ENCODE results near the gene CREBL2. TPM values are rescaled to one million over a fixed set of nuclear protein-coding genes. Genes with fewer than 3 reads are reported as not detected.
"Not testable (repeated sequence)": the region's sequence is repeated elsewhere in the genome, so short reads cannot be mapped to it uniquely, and the experiment has no call there.

Gene CREBL2
- total RNA-seq, 1 experiment from 2014 or later, result 18.3 TPM

- Histone ChIP-seq H3K4me2 (ENCODE audit: insufficient read depth, insufficient read length, low read length) (no peak overlapping the region), H3K14ac (ENCODE audit: insufficient read depth, low read length) (no peak overlapping the region), H2BK15ac (ENCODE audit: low read depth, low read length) (no peak overlapping the region), H3K4ac (ENCODE audit: low read depth, low read length) (no peak overlapping the region), H4K5ac (ENCODE audit: insufficient read length, low read depth, low read length) (no peak overlapping the region), H2BK12ac (ENCODE audit: insufficient read length, low read depth, low read length) (no peak overlapping the region), H2BK5ac (ENCODE audit: insufficient read length, low read length) (no peak overlapping the region), H3K79me1 (ENCODE audit: insufficient read depth, low read depth, low read length, poor library complexity, severe bottlenecking) (no peaks in the 10 kb centered on the region), H2AFZ (ENCODE audit: low read length) (no peak overlapping the region), H3K27me3 (ENCODE audit: insufficient read depth, low read length) (peaks cover 2% of the 10 kb centered on the region; the same call in 1 of the 2 replicates), H2BK120ac (ENCODE audit: low read depth, low read length, poor library complexity, severe bottlenecking) (no peak overlapping the region), H4K91ac (ENCODE audit: insufficient read length, low read depth, low read length) (no peak overlapping the region), H3K18ac (ENCODE audit: insufficient read length, low read depth, low read length) (no peak overlapping the region), H3K9me3 (ENCODE audit: control insufficient read depth, low read depth, low read length) (no peaks in the 10 kb centered on the region), H3K23me2 (ENCODE audit: insufficient read length, low read depth, low read length, poor library complexity, severe bottlenecking) (no peaks in the 10 kb centered on the region), H2AK5ac (ENCODE audit: insufficient read length, low read length) (no peak overlapping the region), H4K20me1 (ENCODE audit: control insufficient read depth, insufficient read depth, insufficient read length) (no peaks in the 10 kb centered on the region), H3K4me1 (ENCODE audit: insufficient read depth, low read length) (no peaks in the 10 kb centered on the region), H3K27ac (ENCODE audit: insufficient read length, low read depth, low read length) (no peak overlapping the region), H3K79me2 (ENCODE audit: insufficient read depth, low read length) (no peaks in the 10 kb centered on the region), H3T11ph (ENCODE audit: low read length) (no peak overlapping the region), H3K23ac (ENCODE audit: insufficient read length, low read depth, low read length) (no peak overlapping the region), H2BK20ac (ENCODE audit: low read depth, low read length, poor library complexity, severe bottlenecking) (no peak overlapping the region), H4K8ac (replicated peaks; ENCODE audit: insufficient read length, low read depth, low read length) (no peak overlapping the region), H3K56ac (ENCODE audit: insufficient read length, low read depth, low read length) (no peak overlapping the region), H3K9ac (ENCODE audit: extremely low read depth, insufficient read length, low read length) (no peak overlapping the region)
- H3K4me1 Mint-ChIP-seq, result peaks cover 8% of the 10 kb centered on the region in 2 experiments; a peak in 3 of 4 replicates
- DNase-seq, result no peak
- WGBS (ENCODE audit: extremely low coverage, insufficient read length, low lambda C conversion rate), result no CpG with 5 or more reads among the region's 3 CpGs
- TF ChIP-seq CTCF (conservative IDR thresholded peaks at IDR 0.05), result no peak
- H3K36me3 Mint-ChIP-seq (ENCODE audit: insufficient read depth in 1 of 3, low read depth in 3 of 3), result no peaks in the 10 kb centered on the region
- no peaks in the 10 kb centered on the region for H3K27me3 Mint-ChIP-seq (ENCODE audit: low read depth)
- H3K27ac Mint-ChIP-seq, result no peak overlapping the region; a peak in 1 of 7 replicates
- peaks cover 0 to 3% of the 10 kb centered on the region in 2 experiments; a peak in 2 of 5 replicates for H3K9me3 Mint-ChIP-seq
- H3K4me3 Mint-ChIP-seq, result no peak overlapping the region
Measured at GRCh38 chr12:12577786-12578185, 33.9 kb upstream of the CREBL2 start.

- not testable (repeated sequence) for H4K8ac ChIP-seq (replicated peaks; ENCODE audit: insufficient read length, low read depth, low read length); DNase-seq; H3K4me2 ChIP-seq (ENCODE audit: insufficient read depth, insufficient read length, low read length); H3K9me3 ChIP-seq (ENCODE audit: control insufficient read depth, low read depth, low read length); H3K23me2 ChIP-seq (ENCODE audit: insufficient read length, low read depth, low read length, poor library complexity, severe bottlenecking); H3K14ac ChIP-seq (ENCODE audit: insufficient read depth, low read length); H2BK12ac ChIP-seq (ENCODE audit: insufficient read length, low read depth, low read length); H2BK15ac ChIP-seq (ENCODE audit: low read depth, low read length); H3K27me3 ChIP-seq (ENCODE audit: insufficient read depth, low read length); H2AK5ac ChIP-seq (ENCODE audit: insufficient read length, low read length); H4K20me1 ChIP-seq (ENCODE audit: control insufficient read depth, insufficient read depth, insufficient read length); H4K91ac ChIP-seq (ENCODE audit: insufficient read length, low read depth, low read length); H3K4me1 ChIP-seq (ENCODE audit: insufficient read depth, low read length); H3K27me3 Mint-ChIP-seq (ENCODE audit: low read depth); H2AFZ ChIP-seq (ENCODE audit: low read length); H2BK20ac ChIP-seq (ENCODE audit: low read depth, low read length, poor library complexity, severe bottlenecking); H3K23ac ChIP-seq (ENCODE audit: insufficient read length, low read depth, low read length); H3T11ph ChIP-seq (ENCODE audit: low read length); H3K4me3 Mint-ChIP-seq; H3K79me2 ChIP-seq (ENCODE audit: insufficient read depth, low read length); H3K27ac Mint-ChIP-seq; H3K9me3 Mint-ChIP-seq; H2BK5ac ChIP-seq (ENCODE audit: insufficient read length, low read length); H3K27ac ChIP-seq (ENCODE audit: insufficient read length, low read depth, low read length); H4K5ac ChIP-seq (ENCODE audit: insufficient read length, low read depth, low read length); H3K4ac ChIP-seq (ENCODE audit: low read depth, low read length); H3K56ac ChIP-seq (ENCODE audit: insufficient read length, low read depth, low read length); H2BK120ac ChIP-seq (ENCODE audit: low read depth, low read length, poor library complexity, severe bottlenecking); H3K36me3 Mint-ChIP-seq (ENCODE audit: insufficient read depth in 1 of 3, low read depth in 3 of 3); H3K9ac ChIP-seq (ENCODE audit: extremely low read depth, insufficient read length, low read length); H3K18ac ChIP-seq (ENCODE audit: insufficient read length, low read depth, low read length); H3K79me1 ChIP-seq (ENCODE audit: insufficient read depth, low read depth, low read length, poor library complexity, severe bottlenecking); H3K4me1 Mint-ChIP-seq
- no CpG with 5 or more reads among the region's 1 CpG for WGBS (ENCODE audit: extremely low coverage, insufficient read length, low lambda C conversion rate)
Measured at GRCh38 chr12:12580716-12581115, 31.0 kb upstream of the CREBL2 start.
